Fibroblast of lung (primary cell): ENCODE data around the gene SPPL3. TPM values are rescaled to one million over a fixed set of nuclear protein-coding genes. Genes with fewer than 3 reads are reported as not detected.

ENCODE experiments used
- DNase-seq, 2 donors: peaks; one replicate each; pipeline versions ENCODE4 v3.0.0 to v3.0.0-alpha.2; 2010; ENCODE audit warnings: low read depth in 2 of 2
- H2AFZ ChIP-seq: 2 replicates; pipeline ENCODE4 v1.5.1; 2012; ENCODE audit warnings: low read length, control low read depth, inconsistent platforms
- H3K27ac ChIP-seq: 2 replicates; pipeline ENCODE4 v1.5.1; 2011; ENCODE audit warnings: low read length, control low read depth; ENCODE audit not compliant: insufficient read depth
- H3K27me3 ChIP-seq: 2 replicates; pipeline ENCODE4 v1.5.1; 2011; ENCODE audit warnings: mild to moderate bottlenecking, low read length; ENCODE audit not compliant: control insufficient read depth, insufficient read depth
- H3K36me3 ChIP-seq: 2 replicates; pipeline ENCODE4 v1.5.1; 2011; ENCODE audit warnings: low read length; ENCODE audit not compliant: control insufficient read depth, insufficient read depth
- H3K4me1 ChIP-seq: 2 replicates; pipeline ENCODE4 v1.5.1; 2011; ENCODE audit warnings: low read length; ENCODE audit not compliant: control insufficient read depth, insufficient read depth; ENCODE audit errors: extremely low read depth
- H3K4me2 ChIP-seq: 2 replicates; pipeline ENCODE4 v1.5.1; 2011; ENCODE audit warnings: low read length, control low read depth; ENCODE audit not compliant: insufficient read depth; ENCODE audit errors: extremely low read depth
- H3K4me3 ChIP-seq, 4 experiments: fragments of 200-600 bp in 1 of 4; sonication (generic) in 1 of 4; replicated peaks in 1 of 4; 2 replicates each; pipeline ENCODE4 v1.5.1; 2011 to 2016; ENCODE audit warnings: low read length in 4 of 4, low read depth in 3 of 4, mild to moderate bottlenecking in 3 of 4, control low read depth in 2 of 4, inconsistent platforms in 1 of 4, mixed read lengths in 1 of 4; ENCODE audit not compliant: insufficient read depth in 1 of 4; ENCODE audit errors: control extremely low read depth in 1 of 4
- H3K79me2 ChIP-seq: 2 replicates; pipeline ENCODE4 v1.5.1; 2012; ENCODE audit warnings: mild to moderate bottlenecking, low read length, inconsistent platforms; ENCODE audit not compliant: control insufficient read depth, insufficient read depth
- H3K9ac ChIP-seq: 2 replicates; pipeline ENCODE4 v1.5.1; 2011; ENCODE audit warnings: mild to moderate bottlenecking, low read length, control low read depth; ENCODE audit not compliant: insufficient read depth
- H3K9me3 ChIP-seq: 2 replicates; pipeline ENCODE4 v1.5.1; 2012; ENCODE audit warnings: low read depth, low read length; ENCODE audit not compliant: control insufficient read depth, insufficient read depth
- H4K20me1 ChIP-seq: 2 replicates; pipeline ENCODE4 v1.5.1; 2011; ENCODE audit warnings: low read length; ENCODE audit not compliant: control insufficient read depth, insufficient read depth; ENCODE audit errors: extremely low read depth
- EZH2 ChIP-seq: IDR thresholded peaks from 2 replicates; pipeline ENCODE4 v1.5.1; 2012; ENCODE audit warnings: low read length, control low read depth, mild to moderate bottlenecking; ENCODE audit errors: missing control alignments
- polyA plus RNA-seq, 2 donors: library from polyadenylated mRNA; depleted of rRNA in 1 of 2; stranded (reverse) in 1 of 2; unstranded in 1 of 2; fragments of >200 nt; gene quantifications; 2 replicates each; pipeline ENCODE4 v1.2.1, GENCODE V29; 2011 to 2012; ENCODE audit warnings: missing spikeins in 1 of 2
- total RNA-seq: library from RNA; depleted of rRNA; stranded (reverse); fragments of >200 nt; gene quantifications from 2 replicates; pipeline ENCODE4 v1.2.1, GENCODE V29; 2014
- TF ChIP-seq, protein P1 (sequence below), 2 donors: IDR thresholded peaks in 1 of 2; conservative IDR thresholded peaks in 1 of 2; 1 replicate in 1 of 2; 2 replicates in 1 of 2; pipeline ENCODE4 v1.5.1; 2011 to 2012; ENCODE audit warnings: low read length in 2 of 2, control low read depth in 1 of 2, inconsistent platforms in 1 of 2, low read depth in 1 of 2, mild to moderate bottlenecking in 1 of 2

SPPL3 gene
- total and polyA plus RNA-seq, 2 donors (not counting 1 experiment from before 2014, with no cell fraction given) = 7.1 to 41.4 TPM

DNA sequence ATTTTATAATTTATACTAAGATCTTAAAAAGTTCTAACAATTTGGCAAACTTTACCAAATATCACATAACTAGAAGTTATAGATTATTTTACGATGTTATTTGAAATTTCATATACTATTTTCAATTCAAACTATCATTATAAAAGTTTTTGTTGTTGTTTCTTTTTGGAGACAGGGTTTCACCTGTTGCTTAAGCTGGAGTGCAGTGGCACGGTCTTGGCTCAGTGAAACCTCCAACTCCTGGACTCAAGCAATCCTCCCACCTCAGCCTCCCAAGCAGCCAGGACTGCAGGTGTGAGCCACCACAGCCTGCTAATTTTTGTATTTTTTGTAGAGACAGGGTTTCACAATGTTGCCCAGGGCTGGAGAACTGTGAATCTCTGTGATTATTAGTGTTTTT, 87.8 kb downstream of the SPPL3 start:
- H3K27me3 ChIP-seq = no peaks in the 10 kb centered on the region
- TF ChIP-seq EZH2 = no peak
- TF ChIP-seq, protein P1, sequence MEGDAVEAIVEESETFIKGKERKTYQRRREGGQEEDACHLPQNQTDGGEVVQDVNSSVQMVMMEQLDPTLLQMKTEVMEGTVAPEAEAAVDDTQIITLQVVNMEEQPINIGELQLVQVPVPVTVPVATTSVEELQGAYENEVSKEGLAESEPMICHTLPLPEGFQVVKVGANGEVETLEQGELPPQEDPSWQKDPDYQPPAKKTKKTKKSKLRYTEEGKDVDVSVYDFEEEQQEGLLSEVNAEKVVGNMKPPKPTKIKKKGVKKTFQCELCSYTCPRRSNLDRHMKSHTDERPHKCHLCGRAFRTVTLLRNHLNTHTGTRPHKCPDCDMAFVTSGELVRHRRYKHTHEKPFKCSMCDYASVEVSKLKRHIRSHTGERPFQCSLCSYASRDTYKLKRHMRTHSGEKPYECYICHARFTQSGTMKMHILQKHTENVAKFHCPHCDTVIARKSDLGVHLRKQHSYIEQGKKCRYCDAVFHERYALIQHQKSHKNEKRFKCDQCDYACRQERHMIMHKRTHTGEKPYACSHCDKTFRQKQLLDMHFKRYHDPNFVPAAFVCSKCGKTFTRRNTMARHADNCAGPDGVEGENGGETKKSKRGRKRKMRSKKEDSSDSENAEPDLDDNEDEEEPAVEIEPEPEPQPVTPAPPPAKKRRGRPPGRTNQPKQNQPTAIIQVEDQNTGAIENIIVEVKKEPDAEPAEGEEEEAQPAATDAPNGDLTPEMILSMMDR (conservative IDR thresholded peaks at IDR 0.05 in 1 of 2, IDR thresholded peaks at IDR 0.05 in 1 of 2; ENCODE audit: low read depth in 1 of 2, low read length in 2 of 2) = no peak
- no peak overlapping the region for H3K4me2 ChIP-seq
- DNase-seq = no peak
- no peaks in the 10 kb centered on the region for H3K9me3 ChIP-seq
- H3K4me3 ChIP-seq = no peak overlapping the region
- H4K20me1 ChIP-seq = no peaks in the 10 kb centered on the region
- no peak overlapping the region for H2AFZ ChIP-seq
- H3K36me3 ChIP-seq = no peaks in the 10 kb centered on the region
- H3K27ac ChIP-seq = no peak overlapping the region
- no peaks in the 10 kb centered on the region for H3K4me1 ChIP-seq
- no peak overlapping the region for H3K9ac ChIP-seq
- no peaks in the 10 kb centered on the region for H3K79me2 ChIP-seq

DNA sequence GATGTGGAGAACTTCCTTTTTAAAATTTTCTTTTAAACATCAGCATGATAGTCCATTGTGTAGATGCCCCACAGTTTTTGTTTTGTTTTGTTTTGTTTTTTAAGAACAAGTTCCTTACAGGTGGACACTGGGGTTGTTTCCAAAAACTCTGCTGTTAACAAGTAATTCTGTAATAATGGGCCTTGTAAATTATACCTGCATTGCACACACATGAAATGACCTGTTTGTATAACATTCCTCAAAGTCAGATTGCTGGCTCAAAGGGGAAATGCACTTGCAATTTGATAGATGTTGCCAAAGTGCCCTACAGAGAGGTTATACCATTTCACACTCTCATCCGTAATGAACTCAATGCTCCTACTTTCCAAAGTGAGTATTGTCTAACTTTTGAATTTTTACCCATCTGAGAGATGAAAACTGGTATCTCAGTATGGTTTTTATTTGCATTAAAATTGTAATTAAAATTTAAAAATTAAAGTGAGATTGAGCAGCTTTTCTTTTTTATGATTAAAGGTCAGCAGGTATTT, 89.2 kb downstream of the SPPL3 start:
- H2AFZ ChIP-seq = no peak overlapping the region
- DNase-seq = no peak
- no peak overlapping the region for H3K27ac ChIP-seq
- H3K4me3 ChIP-seq = no peak overlapping the region
- H3K9ac ChIP-seq = no peak overlapping the region
- H3K4me1 ChIP-seq = no peaks in the 10 kb centered on the region
- H3K4me2 ChIP-seq = no peak overlapping the region
- H3K79me2 ChIP-seq = no peaks in the 10 kb centered on the region
- no peaks in the 10 kb centered on the region for H3K9me3 ChIP-seq
- H3K36me3 ChIP-seq = no peaks in the 10 kb centered on the region
- H3K27me3 ChIP-seq = no peaks in the 10 kb centered on the region
- TF ChIP-seq, protein P1 (conservative IDR thresholded peaks at IDR 0.05 in 1 of 2, IDR thresholded peaks at IDR 0.05 in 1 of 2; ENCODE audit: low read depth in 1 of 2, low read length in 2 of 2) = no peak
- no peak for TF ChIP-seq EZH2
- no peaks in the 10 kb centered on the region for H4K20me1 ChIP-seq

DNA sequence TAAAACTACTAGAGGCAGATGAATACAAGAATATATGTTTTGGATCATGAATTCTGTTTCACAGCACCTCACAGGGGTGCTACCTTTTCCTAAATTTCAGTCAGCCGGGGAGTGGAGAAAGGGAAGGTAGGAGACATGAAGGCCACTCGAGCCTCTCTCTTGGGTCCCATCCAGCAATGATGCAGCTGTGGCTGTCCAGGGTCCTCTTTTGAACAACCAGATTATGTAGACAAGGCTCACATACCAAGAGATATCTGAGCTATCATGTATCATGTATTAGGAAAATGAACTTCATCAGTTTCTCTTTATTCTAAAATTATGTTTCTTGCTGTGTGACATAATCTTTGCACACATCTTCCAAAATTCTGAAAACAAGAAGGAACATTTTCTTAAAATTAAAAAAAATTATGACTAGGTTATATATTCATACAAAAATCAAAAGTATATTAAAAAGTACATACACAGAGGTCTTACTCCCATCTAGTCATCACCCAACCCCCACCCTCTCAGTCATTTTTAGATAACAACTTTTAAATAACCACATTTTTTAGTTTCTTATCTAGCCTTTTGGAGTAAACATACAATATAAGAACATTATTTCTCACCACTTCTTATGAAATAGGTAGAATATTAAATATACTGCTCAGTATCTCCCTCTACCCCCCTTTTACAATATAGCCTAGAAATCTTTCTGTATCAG, 89.8 kb downstream of the SPPL3 start:
- Histone ChIP-seq H2AFZ (no peak overlapping the region), H3K27ac (no peak overlapping the region), H3K9ac (no peak overlapping the region), H3K9me3 (no peaks in the 10 kb centered on the region), H3K36me3 (no peaks in the 10 kb centered on the region), H3K4me1 (no peaks in the 10 kb centered on the region), H4K20me1 (no peaks in the 10 kb centered on the region), H3K27me3 (no peaks in the 10 kb centered on the region), H3K79me2 (no peaks in the 10 kb centered on the region), H3K4me3 (no peak overlapping the region), H3K4me2 (no peak overlapping the region)
- TF ChIP-seq, protein P1 (conservative IDR thresholded peaks at IDR 0.05 in 1 of 2, IDR thresholded peaks at IDR 0.05 in 1 of 2; ENCODE audit: low read depth in 1 of 2, low read length in 2 of 2) = no peak
- TF ChIP-seq EZH2 = no peak
- DNase-seq = no peak
